Measurements from ENCODE around the gene NCAPD2. TPM values are rescaled to one million over a fixed set of nuclear protein-coding genes. Genes with fewer than 3 reads are reported as not detected.

NCAPD2 gene
- total and polyA plus RNA-seq, 2 of the 4 experiments (the other 2 are of a cell fraction) = 35.6 to 57.9 TPM

- Histone ChIP-seq H3K79me1 (ENCODE audit: low read depth in 1 of 2, low read length in 2 of 2) (peaks cover 29 to 87% of the 10 kb centered on the region in 2 experiments), H2BK15ac (ENCODE audit: low read depth, low read length) (peak overlapping the region; percentile 96; the same call in 2 of the 3 replicates), H3K27me3 (ENCODE audit: control insufficient read depth, insufficient read depth, low read length) (no peaks in the 10 kb centered on the region), H2AFZ (replicated peaks; ENCODE audit: low read length, poor library complexity) (peak overlapping the region; percentile 40), H4K5ac (ENCODE audit: low read depth, low read length) (peak overlapping the region; percentile 25), H3K9ac (ENCODE audit: low read depth, low read length) (peak overlapping the region; percentile 53; the same call in 1 of the 2 replicates), H3K4me2 (ENCODE audit: low read depth, low read length) (no peak overlapping the region; the same call in 1 of the 2 replicates), H3K23ac (ENCODE audit: low read depth, low read length) (peak overlapping the region; percentile 97), H2AK5ac (ENCODE audit: low read depth, low read length) (peak overlapping the region; percentile 99), H3K36me3 (ENCODE audit: control insufficient read depth, insufficient read depth, low read length) (peaks cover 19% of the 10 kb centered on the region), H2AK9ac (replicated peaks; ENCODE audit: low read depth, low read length, poor library complexity) (peak overlapping the region; percentile 89), H3K14ac (replicated peaks; ENCODE audit: low read depth, low read length) (peak overlapping the region; percentile 97), H3K9me1 (ENCODE audit: insufficient read depth, low read length) (peaks cover 30% of the 10 kb centered on the region), H2BK120ac (ENCODE audit: low read depth, low read length) (peak overlapping the region; percentile 96), H3K27ac (ENCODE audit: insufficient read depth, low read length) (peak overlapping the region; percentile 87), H2BK20ac (ENCODE audit: low read depth, low read length) (peak overlapping the region; percentile 95), H4K91ac (ENCODE audit: insufficient read depth, low read depth, low read length) (peak overlapping the region; percentile 93), H3K9me3 (ENCODE audit: control insufficient read depth, insufficient read depth, low read length) (no peaks in the 10 kb centered on the region), H3K18ac (ENCODE audit: low read depth, low read length) (peak overlapping the region; percentile 50; the same call in 1 of the 2 replicates), H3K4ac (ENCODE audit: low read depth, low read length) (peak overlapping the region; percentile 98), H4K20me1 (ENCODE audit: insufficient read depth, low read length) (peaks cover 22% of the 10 kb centered on the region; the same call in 1 of the 2 replicates), H2BK5ac (ENCODE audit: low read depth, low read length, poor library complexity, severe bottlenecking) (peak overlapping the region; percentile 93), H4K8ac (ENCODE audit: low read depth in 2 of 2, low read length in 2 of 2) (peak overlapping the region; percentile 72 to 92; a peak in 3 of 4 replicates), H3K4me3 (ENCODE audit: insufficient read depth, low read depth, low read length) (no peak overlapping the region), H3K56ac (ENCODE audit: extremely low read depth, insufficient read depth, low read length) (0 out of 2 replicates have a peak overlapping the region, but pooled peaks have one; percentile 95), H3K4me1 (ENCODE audit: control insufficient read depth, insufficient read depth, low read length) (peaks cover 53% of the 10 kb centered on the region)
- no TSS peak for BruUV-seq (replicated peaks)
- ATAC-seq (ENCODE audit: low read depth) (no peak), DNase-seq (no peak)
- dilution Hi-C loops (cut with HindIII; ENCODE audit: low sequenced_read_pairs, unreplicated experiment) (no loop called here), in situ Hi-C loops (cut with MboI; ENCODE audit: low sequenced_read_pairs) (loop anchor here (10.0 kb wide), 1 partner anchor 215 kb away; no protein-coding TSS in a partner anchor), intact Hi-C loops (cut with micrococcal nuclease) (loop anchor here (10.0 kb wide), 2 partner anchors 135 to 565 kb away; partner anchors contain the start of gene ZNF384)
- TF ChIP-seq POLR2A (IDR thresholded peaks at IDR 0.05; ENCODE audit: low read depth, low read length) (no peak), RCOR1 (IDR thresholded peaks at IDR 0.05; ENCODE audit: insufficient replicate concordance, low read length) (no peak), USF2 (IDR thresholded peaks at IDR 0.05; ENCODE audit: low read depth, low read length) (no peak)
- WGBS, 2 experiments (ENCODE audit: extremely low coverage in 2 of 2, insufficient read length in 1 of 2) = 95% methylated on average over 6 of the region's 18 CpGs; no CpG with 5 or more reads in 1 of the 2 experiments
- POLR2A ChIA-PET (ENCODE audit: unreplicated experiment) = interaction anchor here (1.4 to 5.2 kb wide), 2 partner anchors 15 to 79 kb away, joined by 6 to 48 read pairs; partner anchors contain the start of genes GAPDH and VAMP1
- CTCF ChIA-PET = interaction anchor here (1.0 kb wide), 1 partner anchor 12 kb away, joined by 4 read pairs; no protein-coding TSS in a partner anchor
These were observed 55.8 kb downstream of the NCAPD2 start for GRCh38 chr12:6549684-6550151.
